Measurements from ENCODE around the gene PCCA. TPM values are rescaled to one million over a fixed set of nuclear protein-coding genes. Genes with fewer than 3 reads are reported as not detected.

PCCA gene
- total and polyA plus RNA-seq, 5 experiments from 2014 or later: 8.9 to 14.5 (median 10.9) TPM

- Mint-ChIP-seq H3K27me3 (no peaks in the 10 kb centered on the region), H3K4me3 (no peak overlapping the region), H3K9me3 (peaks cover 0 to 10% (median 2%) of the 10 kb centered on the region in 9 donors), H3K36me3 (peaks cover 6 to 11% (median 10%) of the 10 kb centered on the region in 3 donors), H3K4me1 (peaks cover 0 to 7% (median 2%) of the 10 kb centered on the region in 4 donors), H3K27ac (peak overlapping the region in 1 of 10 donors; percentile 71)
- no peak for DNase-seq
- POLR2A ChIA-PET: no interaction called here
- no peak for ATAC-seq
These were observed 372.6 kb downstream of the PCCA start for GRCh38 chr13:100461309-100462030.

- Mint-ChIP-seq H3K4me3 (no peak overlapping the region), H3K9me3 (peaks cover 0 to 10% (median 2%) of the 10 kb centered on the region in 9 donors), H3K36me3 (peaks cover 7 to 9% (median 9%) of the 10 kb centered on the region in 3 donors), H3K27ac (no peak overlapping the region), H3K4me1 (peaks cover 0 to 7% (median 2%) of the 10 kb centered on the region in 4 donors), H3K27me3 (no peaks in the 10 kb centered on the region)
- POLR2A ChIA-PET: no interaction called here
- ATAC-seq: no peak
- no peak for DNase-seq
These were observed 375.1 kb downstream of the PCCA start for GRCh38 chr13:100464006-100464405.

DNA sequence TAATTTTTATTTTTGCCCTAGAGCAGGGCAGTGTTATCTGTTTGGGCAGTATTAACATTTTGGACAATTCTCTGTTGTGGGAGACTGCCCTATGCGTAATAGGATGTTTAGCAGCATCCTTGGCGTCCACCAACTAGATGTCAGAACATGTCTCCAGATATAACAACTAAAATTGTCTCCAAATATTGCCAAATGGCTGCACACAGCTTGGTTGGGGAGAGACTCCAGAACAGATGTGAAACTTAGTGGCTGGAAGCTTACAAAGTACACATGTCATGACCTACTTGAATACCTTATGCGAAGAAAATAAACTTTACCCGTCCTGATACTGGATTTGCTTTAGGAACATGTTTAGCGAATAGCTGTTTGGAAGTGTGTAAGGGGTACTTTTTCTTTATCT lies 376.7 kb downstream of the PCCA start:
- POLR2A ChIA-PET: no interaction called here
- Mint-ChIP-seq H3K4me1 (peaks cover 0 to 7% (median 2%) of the 10 kb centered on the region in 4 donors), H3K9me3 (peaks cover 0 to 2% (median 0%) of the 10 kb centered on the region in 9 donors), H3K4me3 (no peak overlapping the region), H3K36me3 (peaks cover 4 to 9% (median 7%) of the 10 kb centered on the region in 3 donors), H3K27me3 (no peaks in the 10 kb centered on the region), H3K27ac (no peak overlapping the region)
- DNase-seq (no peak), ATAC-seq (no peak)

DNA sequence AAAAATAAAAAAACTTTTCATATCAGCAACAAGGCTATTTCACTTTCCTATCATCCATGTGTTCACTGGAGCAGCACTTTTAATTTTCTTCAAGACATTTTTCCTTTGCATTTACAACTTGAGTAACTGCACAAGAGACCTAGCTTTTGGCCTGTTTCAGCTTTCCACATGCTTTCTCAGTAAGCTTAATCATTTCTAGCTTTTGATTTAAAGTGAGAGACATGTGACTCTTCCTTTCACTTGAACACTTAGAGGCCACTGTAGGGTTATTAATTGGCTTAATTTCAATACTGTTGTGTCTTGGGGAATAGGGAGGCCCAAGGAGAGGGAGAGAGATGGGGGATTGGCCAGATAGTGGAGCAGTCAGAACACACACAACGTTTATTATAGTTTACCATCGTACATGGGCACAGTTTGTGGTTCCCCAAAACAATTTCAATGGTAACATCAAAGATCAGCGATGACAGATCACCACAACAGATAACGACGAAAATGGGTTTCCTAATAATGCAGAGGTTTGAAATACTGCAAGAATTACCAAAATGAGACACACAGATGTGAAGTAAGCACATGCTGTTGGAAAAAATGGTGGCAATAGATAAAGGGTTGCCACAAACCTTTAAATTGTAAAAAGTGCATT lies 382.1 kb downstream of the PCCA start:
- no peak overlapping the region for H3K4me3 Mint-ChIP-seq

GRCh38 chr13:100473087-100473486 lies 384.2 kb downstream of the PCCA start:
- POLR2A ChIA-PET: no interaction called here
- Mint-ChIP-seq H3K4me3 (no peak overlapping the region), H3K27me3 (no peaks in the 10 kb centered on the region), H3K36me3 (peaks cover 0 to 10% (median 9%) of the 10 kb centered on the region in 3 donors), H3K9me3 (no peaks in the 10 kb centered on the region), H3K4me1 (peaks cover 0 to 5% (median 2%) of the 10 kb centered on the region in 4 donors), H3K27ac (no peak overlapping the region)
- ATAC-seq: no peak
- no peak for DNase-seq

More for the DNA sequence above, 382.1 kb downstream of the PCCA start:
- Mint-ChIP-seq H3K4me1 (peaks cover 0 to 5% (median 2%) of the 10 kb centered on the region in 4 donors), H3K36me3 (peaks cover 4 to 13% (median 10%) of the 10 kb centered on the region in 3 donors), H3K9me3 (no peaks in the 10 kb centered on the region), H3K27me3 (no peaks in the 10 kb centered on the region), H3K27ac (peak overlapping the region in 3 of 10 donors; percentile 0 to 56 (median 44))
- DNase-seq: no peak
- no peak for ATAC-seq
- POLR2A ChIA-PET: no interaction called here

- ATAC-seq: no peak
- Mint-ChIP-seq H3K36me3 (peaks cover 0 to 9% (median 8%) of the 10 kb centered on the region in 3 donors), H3K9me3 (no peaks in the 10 kb centered on the region), H3K27ac (no peak overlapping the region), H3K4me3 (no peak overlapping the region), H3K4me1 (peaks cover 0 to 5% (median 2%) of the 10 kb centered on the region in 4 donors), H3K27me3 (no peaks in the 10 kb centered on the region)
- POLR2A ChIA-PET: no interaction called here
- DNase-seq: no peak
These were observed 384.7 kb downstream of the PCCA start for GRCh38 chr13:100473501-100474044.

- POLR2A ChIA-PET: no interaction called here
- H3K36me3 Mint-ChIP-seq: peaks cover 0 to 2% (median 0%) of the 10 kb centered on the region in 3 donors
- peaks cover 0 to under 1% (median under 1%) of the 10 kb centered on the region in 4 donors for H3K4me1 Mint-ChIP-seq
- DNase-seq (no peak), ATAC-seq (no peak)
- no peak overlapping the region for H3K4me3 Mint-ChIP-seq
- no peak overlapping the region for H3K27ac Mint-ChIP-seq
- no peaks in the 10 kb centered on the region for H3K27me3 Mint-ChIP-seq
- no peaks in the 10 kb centered on the region for H3K9me3 Mint-ChIP-seq
These were observed 388.1 kb downstream of the PCCA start for GRCh38 chr13:100476963-100477362.

GRCh38 chr13:100478107-100478809 lies 389.4 kb downstream of the PCCA start:
- H3K9me3 Mint-ChIP-seq: no peaks in the 10 kb centered on the region
- no peak overlapping the region for H3K4me3 Mint-ChIP-seq
- no peak for DNase-seq
- no peak for ATAC-seq
- peaks cover 2 to 5% (median 4%) of the 10 kb centered on the region in 4 donors for H3K4me1 Mint-ChIP-seq
- H3K36me3 Mint-ChIP-seq: peaks cover 0 to 2% (median 0%) of the 10 kb centered on the region in 3 donors
- POLR2A ChIA-PET: no interaction called here
- H3K27ac Mint-ChIP-seq: no peak overlapping the region
- no peaks in the 10 kb centered on the region for H3K27me3 Mint-ChIP-seq

GRCh38 chr13:100480676-100481075 lies 391.8 kb downstream of the PCCA start:
- Mint-ChIP-seq H3K9me3 (no peaks in the 10 kb centered on the region), H3K36me3 (no peaks in the 10 kb centered on the region), H3K27ac (no peak overlapping the region), H3K27me3 (no peaks in the 10 kb centered on the region), H3K4me1 (peaks cover 5 to 22% (median 17%) of the 10 kb centered on the region in 4 donors), H3K4me3 (no peak overlapping the region)
- POLR2A ChIA-PET: no interaction called here
- DNase-seq (no peak), ATAC-seq (no peak)

DNA sequence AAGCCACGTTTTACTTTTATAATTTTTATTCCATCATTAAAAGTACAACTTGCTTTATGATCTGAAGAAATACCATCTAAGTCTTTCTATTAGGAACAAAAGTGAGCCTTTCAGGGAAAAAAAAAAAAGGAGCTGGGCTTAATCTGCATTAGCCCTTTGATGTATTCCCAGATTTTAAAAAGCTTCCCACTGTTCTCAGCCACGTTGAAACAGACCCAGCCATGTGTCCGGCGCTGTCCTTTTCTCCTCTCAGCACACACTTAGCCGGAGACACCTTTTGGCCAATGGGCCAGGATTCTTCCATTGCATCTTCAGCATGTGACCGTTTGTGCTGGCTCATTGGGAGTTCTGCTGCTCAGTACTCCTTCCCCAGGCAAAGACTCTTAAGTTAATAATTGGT lies 394.2 kb downstream of the PCCA start:
- no peak overlapping the region for H3K4me3 Mint-ChIP-seq
- no peaks in the 10 kb centered on the region for H3K27me3 Mint-ChIP-seq
- H3K36me3 Mint-ChIP-seq: no peaks in the 10 kb centered on the region
- no peak for ATAC-seq
- DNase-seq: no peak
- peaks cover 5 to 24% (median 17%) of the 10 kb centered on the region in 4 donors for H3K4me1 Mint-ChIP-seq
- H3K9me3 Mint-ChIP-seq: no peaks in the 10 kb centered on the region
- POLR2A ChIA-PET: no interaction called here
- H3K27ac Mint-ChIP-seq: peak overlapping the region in 1 of 10 donors; percentile 42

DNA sequence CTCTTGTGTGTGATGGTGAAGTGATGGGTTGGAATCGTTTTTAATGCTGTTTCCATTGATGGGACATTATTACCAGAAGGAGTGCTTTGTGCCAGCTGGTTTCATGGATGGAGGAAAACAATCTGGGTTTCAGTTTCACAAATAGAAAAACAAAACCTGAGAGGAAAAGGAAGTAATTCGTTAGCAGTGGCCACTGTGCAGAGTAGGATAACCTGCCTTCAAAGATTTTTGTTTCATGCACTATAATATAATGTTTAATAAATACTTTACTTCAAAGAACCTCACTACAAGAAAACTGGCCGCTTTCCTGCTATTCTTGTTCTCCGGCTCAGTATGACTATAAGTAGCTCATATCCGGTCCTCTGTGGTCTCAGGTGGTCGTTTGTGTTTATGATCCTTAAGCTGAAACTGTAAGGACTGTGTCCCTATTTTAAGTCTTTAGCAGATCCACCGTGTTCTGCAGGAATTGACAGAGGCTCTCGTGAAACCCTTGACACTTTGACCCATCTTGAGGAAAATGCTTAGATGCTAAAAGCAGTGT lies 395.0 kb downstream of the PCCA start:
- peaks cover 5 to 24% (median 17%) of the 10 kb centered on the region in 4 donors for H3K4me1 Mint-ChIP-seq
- ATAC-seq (no peak), DNase-seq (no peak)
- H3K4me3 Mint-ChIP-seq: no peak overlapping the region
- H3K9me3 Mint-ChIP-seq: no peaks in the 10 kb centered on the region
- H3K27me3 Mint-ChIP-seq: no peaks in the 10 kb centered on the region
- peak overlapping the region in 2 of 10 donors; percentile 7 to 36 for H3K27ac Mint-ChIP-seq
- POLR2A ChIA-PET: no interaction called here
- peaks cover 0 to 2% (median 1%) of the 10 kb centered on the region in 3 donors for H3K36me3 Mint-ChIP-seq

- ATAC-seq: no peak
- Mint-ChIP-seq H3K9me3 (no peaks in the 10 kb centered on the region), H3K4me1 (peaks cover 5 to 24% (median 17%) of the 10 kb centered on the region in 4 donors), H3K4me3 (peak overlapping the region in 1 of 10 donors; percentile 10), H3K27ac (peak overlapping the region in 1 of 10 donors; percentile 36), H3K27me3 (no peaks in the 10 kb centered on the region), H3K36me3 (peaks cover 0 to 2% (median 1%) of the 10 kb centered on the region in 3 donors)
- DNase-seq: no peak
- POLR2A ChIA-PET: interaction anchor here (0.5 kb wide), 1 partner anchor 137 kb away, joined by 3 read pairs; no protein-coding TSS in a partner anchor
These were observed 395.8 kb downstream of the PCCA start for GRCh38 chr13:100484702-100485101.

All from naive thymus-derived CD8-positive, alpha-beta T cell (primary cell).